ENCODE data around the gene SEL1L. TPM values are rescaled to one million over a fixed set of nuclear protein-coding genes. Genes with fewer than 3 reads are reported as not detected.
A peak's percentile ranks its signal among the peaks of the same experiment; 100 is the strongest.
"Not testable (repeated sequence)": the region's sequence is repeated elsewhere in the genome, so short reads cannot be mapped to it uniquely, and the experiment has no call there.

The SEL1L gene
- total RNA-seq (2014; rRNA removed; shearing (Covaris generic); ENCODE audit: low replicate concordance) = 12.0 and 16.9 TPM in 2 replicates

DNA sequence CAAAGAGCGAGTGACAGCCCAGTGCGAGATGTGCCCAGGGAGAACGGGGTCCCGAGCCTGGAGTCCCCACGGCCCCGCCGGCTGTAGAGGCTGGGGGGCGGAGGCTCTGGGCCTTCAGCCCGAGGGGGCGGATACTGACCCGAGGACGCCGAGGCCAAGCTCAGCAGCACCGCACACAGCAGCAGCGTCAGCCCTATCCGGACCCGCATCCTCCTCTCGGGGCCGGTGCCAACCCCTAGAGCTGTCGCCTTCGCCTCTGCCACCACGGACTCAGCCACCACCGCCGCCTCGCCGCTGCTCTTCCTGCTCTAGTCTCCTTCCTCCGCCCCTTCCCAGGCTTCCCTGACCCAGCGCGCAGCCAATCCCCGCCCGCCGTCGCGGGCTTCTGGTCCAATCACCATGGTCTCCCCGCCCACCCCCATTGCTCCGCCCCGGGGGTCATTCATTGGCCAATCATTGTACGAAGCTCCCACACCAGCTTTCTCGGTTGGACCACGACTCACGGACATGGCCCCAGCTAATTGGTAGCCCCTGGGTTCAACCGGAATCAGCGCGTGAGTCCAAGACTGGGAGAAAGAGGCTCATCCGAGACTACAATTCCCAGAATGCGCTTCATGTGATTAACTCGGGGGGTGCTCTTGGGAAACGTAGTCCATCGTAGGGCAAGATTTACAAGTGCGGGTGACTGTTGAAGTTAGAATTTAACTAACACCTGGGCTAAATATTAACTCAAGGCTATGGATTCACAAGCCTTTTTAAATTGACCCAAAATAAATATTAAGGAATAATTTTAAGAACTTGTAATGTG lies at the start of gene SEL1L:
Gene SEL1L, minus strand, starts transcription at position 318 of the 808 bp plus-strand sequence. Its CDS starts 109 bp downstream, at position 209.
- Histone ChIP-seq H3K27me3 (no peaks in the 10 kb centered on the region), H3K4me3 (peak within 1 kb of the TSS; percentile 67), H3K36me3 (no peaks in the 10 kb centered on the region), H3K9me3 (no peaks in the 10 kb centered on the region)
- peak; percentile 97 for DNase-seq

DNA sequence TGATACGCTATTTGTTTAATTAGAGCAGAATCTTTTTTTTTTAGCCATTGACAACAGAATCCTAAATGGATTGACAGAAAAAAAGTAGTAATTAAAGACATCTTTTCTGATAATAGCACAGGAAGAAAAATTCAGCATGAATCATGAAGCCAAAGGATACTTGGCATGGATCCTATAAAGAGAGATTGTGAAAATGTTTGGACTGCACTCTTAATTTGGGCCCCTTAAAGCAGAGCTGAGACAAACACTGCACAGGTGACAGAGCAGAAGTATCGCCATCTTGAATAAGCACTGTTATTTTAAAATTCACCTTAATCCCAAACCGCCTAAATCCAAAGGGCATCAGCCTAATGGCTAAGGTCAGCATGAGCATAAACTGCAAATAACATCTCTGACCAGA lies 48.8 kb upstream of the SEL1L start:
- no peak for DNase-seq
- no peaks in the 10 kb centered on the region for H3K36me3 ChIP-seq
- no peak overlapping the region for H3K4me3 ChIP-seq
- H3K27me3 ChIP-seq = no peaks in the 10 kb centered on the region
- no peaks in the 10 kb centered on the region for H3K9me3 ChIP-seq

DNA sequence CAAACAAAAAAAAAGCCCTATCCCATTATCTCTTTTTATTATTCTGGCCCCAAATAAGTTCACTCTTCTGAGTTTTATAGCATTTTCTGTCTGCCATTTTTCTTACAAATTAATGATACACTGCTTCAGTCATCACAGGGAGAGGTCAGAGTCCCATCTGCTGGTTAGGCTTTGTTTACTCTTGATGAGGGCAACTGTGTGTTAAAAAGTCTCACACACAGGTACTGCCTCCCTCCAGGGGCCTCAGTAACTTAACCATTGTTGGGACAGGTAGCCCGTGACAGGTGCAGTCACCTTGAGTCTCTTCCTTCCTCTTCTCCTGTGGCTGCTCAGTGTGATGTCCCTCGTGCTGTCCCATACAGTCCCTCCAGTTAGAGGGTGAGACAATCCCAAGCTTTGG lies 45.5 kb upstream of the SEL1L start:
- Histone ChIP-seq H3K36me3 (no peaks in the 10 kb centered on the region), H3K27me3 (no peaks in the 10 kb centered on the region), H3K9me3 (no peaks in the 10 kb centered on the region), H3K4me3 (no peak overlapping the region)
- no peak for DNase-seq

DNA sequence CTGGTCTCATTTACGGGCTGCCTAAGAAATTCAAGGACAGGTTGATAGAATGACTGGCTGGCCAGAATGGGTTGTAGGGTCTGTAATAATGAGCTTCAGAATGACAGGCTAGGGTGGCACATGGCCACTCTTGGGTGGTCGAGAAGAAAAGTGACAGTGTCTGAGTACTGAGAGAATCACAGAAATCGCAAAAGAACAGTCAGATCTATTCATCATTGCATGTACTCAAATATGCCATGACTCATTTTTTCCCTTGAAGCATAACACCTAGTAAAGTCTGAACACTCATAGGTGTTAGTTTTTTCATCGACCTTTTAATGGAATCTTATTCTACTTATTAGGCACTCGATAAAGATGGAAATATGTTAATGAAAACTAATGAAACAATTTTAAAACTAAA lies 37.8 kb upstream of the SEL1L start:
- Histone ChIP-seq H3K27me3 (no peaks in the 10 kb centered on the region), H3K9me3 (no peaks in the 10 kb centered on the region), H3K4me3 (no peak overlapping the region), H3K36me3 (no peaks in the 10 kb centered on the region)
- no peak for DNase-seq

DNA sequence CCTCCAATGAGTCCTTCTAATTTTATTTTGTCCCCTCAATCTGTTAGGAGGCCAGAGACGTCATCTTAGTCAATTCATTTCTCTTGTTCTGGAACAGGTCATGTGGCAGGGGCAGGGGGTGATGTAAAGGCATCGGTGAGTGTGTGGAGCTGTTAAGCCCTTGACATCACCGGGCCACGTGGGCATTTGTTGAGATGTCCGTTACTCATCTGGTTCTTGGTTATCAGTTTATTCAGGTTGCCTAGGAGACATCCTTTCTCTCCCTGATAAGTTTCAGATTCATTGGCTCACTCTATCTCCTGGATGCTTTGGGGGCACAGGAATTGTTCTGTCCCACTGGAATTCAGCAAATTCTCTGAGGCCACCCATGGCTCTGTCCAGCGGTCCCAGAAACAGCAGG lies 33.6 kb upstream of the SEL1L start:
- DNase-seq = no peak
- Histone ChIP-seq H3K27me3 (no peaks in the 10 kb centered on the region), H3K36me3 (no peaks in the 10 kb centered on the region)

DNA sequence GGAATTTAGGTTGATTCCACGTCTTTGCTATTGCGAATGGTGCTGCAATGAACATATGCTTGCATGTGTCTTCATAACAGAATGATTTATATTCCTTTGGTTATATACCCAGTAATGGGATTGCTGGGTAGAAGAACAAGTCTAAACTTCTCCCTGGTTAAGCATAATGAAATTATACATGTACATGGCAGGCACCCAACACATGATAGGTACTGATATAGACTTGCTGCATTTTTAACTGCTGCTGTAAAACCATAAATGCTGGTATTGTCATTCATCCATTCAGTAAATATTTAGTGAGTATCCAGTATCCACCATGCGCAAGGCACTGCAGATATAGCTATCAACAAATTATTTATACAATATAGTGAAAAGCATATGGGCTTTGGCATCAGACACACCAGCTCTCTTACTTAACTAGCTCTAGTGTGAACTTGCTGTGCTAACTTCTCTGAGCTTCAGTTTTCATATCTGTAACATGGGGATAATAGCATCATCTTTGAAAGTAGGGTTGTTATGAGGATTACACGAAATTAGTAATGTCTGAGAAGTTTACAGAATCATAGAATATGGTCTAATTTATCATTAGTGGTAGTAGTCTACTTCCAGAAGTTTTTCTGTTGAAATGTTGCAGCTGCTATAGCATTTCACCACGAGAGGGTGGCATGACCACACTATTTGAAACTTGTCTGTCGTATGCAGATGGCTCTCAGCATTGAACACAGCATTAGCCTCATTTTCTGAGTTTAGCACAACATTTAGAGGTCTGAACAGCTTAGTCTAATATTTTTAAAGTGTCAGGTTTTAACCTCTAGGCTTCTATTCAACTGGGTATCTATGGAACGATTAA lies 32.0 kb upstream of the SEL1L start:
- no peak for DNase-seq
- no peaks in the 10 kb centered on the region for H3K9me3 ChIP-seq
- H3K27me3 ChIP-seq = no peaks in the 10 kb centered on the region
- H3K4me3 ChIP-seq = no peak overlapping the region
- H3K36me3 ChIP-seq = no peaks in the 10 kb centered on the region

More for the DNA sequence above, 33.6 kb upstream of the SEL1L start:
- Histone ChIP-seq H3K4me3 (no peak overlapping the region), H3K9me3 (no peaks in the 10 kb centered on the region)

DNA sequence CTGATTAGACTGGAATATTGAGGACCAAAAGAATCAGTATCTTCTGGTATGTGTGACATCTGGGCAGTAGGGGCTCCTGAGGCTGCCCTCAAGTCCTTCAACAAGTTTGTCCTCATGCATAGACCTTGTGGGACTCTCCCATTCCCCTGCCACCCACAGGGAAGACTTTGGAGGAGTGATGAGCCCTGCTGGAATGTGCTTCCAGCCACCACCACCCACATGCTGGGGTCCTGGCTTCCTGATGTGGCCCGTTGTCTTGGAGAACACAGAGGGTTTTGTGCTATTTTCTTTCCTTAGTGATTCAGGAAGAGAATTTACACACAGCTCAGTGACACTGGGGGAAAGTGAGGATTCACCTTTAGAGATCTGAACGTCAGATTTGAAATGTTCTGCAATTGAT lies 29.2 kb upstream of the SEL1L start:
- Histone ChIP-seq H3K27me3 (no peaks in the 10 kb centered on the region), H3K9me3 (no peaks in the 10 kb centered on the region), H3K4me3 (no peak overlapping the region), H3K36me3 (no peaks in the 10 kb centered on the region)
- no peak for DNase-seq

DNA sequence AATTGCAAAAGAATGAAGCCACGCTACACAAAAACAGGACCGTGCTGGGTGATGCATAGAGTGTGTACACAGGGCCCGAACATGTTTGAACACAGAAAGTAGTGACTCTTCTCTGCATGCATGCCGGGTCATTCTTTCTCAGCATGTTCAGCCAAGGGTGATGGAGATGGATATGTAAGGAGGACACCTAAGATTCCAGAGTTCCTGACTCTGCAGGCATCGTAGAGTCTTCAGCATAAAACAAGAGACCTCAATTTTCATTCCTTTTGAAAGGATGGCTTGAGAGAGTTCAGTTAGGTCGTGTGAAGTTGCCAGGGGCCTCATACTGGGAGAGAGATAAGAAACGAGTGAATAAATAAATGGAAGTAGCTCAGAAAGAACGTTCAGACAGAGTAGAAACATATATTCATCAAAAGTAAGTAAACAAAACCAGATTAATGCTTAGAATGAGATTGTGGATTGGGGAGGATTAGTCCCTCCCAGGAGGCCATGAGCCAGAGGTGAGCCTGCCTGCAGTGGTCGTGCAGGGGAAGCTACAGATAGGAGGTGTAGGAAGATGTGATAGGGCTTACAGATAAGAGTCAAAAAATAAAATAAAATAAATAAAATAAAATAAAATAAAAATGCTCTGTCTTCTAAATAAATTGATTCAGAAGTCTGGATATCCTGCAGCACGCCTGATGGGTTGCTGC lies 27.6 kb upstream of the SEL1L start:
- no peak for DNase-seq
- Histone ChIP-seq H3K4me3 (no peak overlapping the region), H3K9me3 (no peaks in the 10 kb centered on the region), H3K36me3 (no peaks in the 10 kb centered on the region), H3K27me3 (no peaks in the 10 kb centered on the region)

DNA sequence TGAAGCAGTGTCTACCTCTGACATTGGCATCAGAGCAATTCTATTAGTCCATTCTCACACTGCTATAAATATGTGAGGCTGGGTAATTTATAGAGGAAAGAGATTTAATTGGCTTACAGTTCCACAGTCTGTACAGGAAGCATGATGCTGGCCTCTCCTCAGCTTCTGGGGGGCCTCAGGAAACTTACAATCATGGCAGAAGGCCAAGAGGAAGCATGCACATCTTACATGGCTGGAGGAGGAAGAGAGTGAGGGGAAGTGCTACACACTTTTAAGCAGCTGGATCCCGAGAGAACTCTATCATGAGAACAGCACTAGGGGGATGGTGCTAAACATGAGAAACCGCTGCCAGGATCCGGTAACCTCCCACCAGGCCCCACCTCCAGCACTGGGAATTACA lies 25.7 kb upstream of the SEL1L start:
- no peak for DNase-seq
- H3K9me3 ChIP-seq = no peaks in the 10 kb centered on the region
- H3K27me3 ChIP-seq = no peaks in the 10 kb centered on the region
- no peaks in the 10 kb centered on the region for H3K36me3 ChIP-seq
- H3K4me3 ChIP-seq = no peak overlapping the region

DNA sequence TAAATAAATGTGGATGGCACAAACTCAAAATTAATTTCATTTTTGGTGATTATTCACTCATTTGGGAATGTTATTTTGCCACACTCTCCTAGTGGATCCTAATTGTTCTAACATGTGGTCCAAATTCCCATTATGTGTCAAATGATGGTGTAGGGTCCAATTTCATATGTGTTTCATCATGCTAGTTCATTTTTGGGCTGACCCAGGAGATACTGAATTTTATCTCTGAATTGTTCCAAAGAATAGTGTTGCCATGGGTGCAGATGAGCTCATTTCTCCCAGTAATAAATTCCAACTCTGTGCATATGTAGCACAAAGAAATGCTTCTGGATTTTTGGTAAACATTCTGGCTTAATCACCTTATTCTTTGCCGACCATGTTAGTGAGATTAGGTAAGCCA lies 23.5 kb upstream of the SEL1L start:
- DNase-seq = no peak
- Histone ChIP-seq H3K9me3 (no peaks in the 10 kb centered on the region), H3K36me3 (no peaks in the 10 kb centered on the region), H3K4me3 (no peak overlapping the region), H3K27me3 (no peaks in the 10 kb centered on the region)

DNA sequence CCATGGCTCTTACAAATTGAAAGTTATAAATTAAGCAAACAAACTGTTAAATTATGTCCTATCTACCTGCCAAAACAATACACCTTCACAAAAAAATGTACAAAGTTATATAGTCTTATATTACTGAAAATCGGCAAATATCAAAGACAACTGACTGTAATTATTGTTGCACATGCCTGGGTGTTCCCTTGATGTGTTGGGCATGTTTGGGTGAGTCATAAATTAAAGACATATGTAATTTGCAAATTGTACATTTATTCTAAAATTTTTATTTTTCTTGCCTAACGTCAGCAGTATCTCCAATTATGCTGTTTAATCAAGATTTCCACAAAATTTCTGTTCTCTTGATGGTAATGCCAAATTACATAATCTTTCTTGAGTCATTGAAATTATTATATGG lies 22.0 kb upstream of the SEL1L start:
- no peaks in the 10 kb centered on the region for H3K9me3 ChIP-seq
- no peaks in the 10 kb centered on the region for H3K36me3 ChIP-seq
- H3K4me3 ChIP-seq = no peak overlapping the region
- no peak for DNase-seq
- no peaks in the 10 kb centered on the region for H3K27me3 ChIP-seq

DNA sequence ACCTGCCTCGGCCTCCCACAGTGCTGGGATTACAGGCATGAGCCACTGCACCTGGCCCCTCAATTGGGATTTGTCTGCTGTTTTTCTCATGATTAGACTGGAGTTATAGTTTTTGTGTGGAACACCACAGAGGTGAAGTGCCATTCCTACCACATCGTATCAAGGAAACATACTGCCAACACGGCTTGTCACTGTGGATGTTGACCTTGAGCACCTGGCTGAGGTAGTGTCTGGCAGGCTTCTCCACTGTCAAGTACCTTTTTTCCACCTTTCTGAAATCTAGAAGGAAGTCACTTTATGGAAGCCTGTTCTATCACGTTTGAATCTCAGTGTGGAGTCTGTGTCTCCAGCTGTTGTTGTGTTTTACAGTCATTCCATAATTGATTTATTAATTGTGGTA lies 21.4 kb upstream of the SEL1L start:
- no peaks in the 10 kb centered on the region for H3K9me3 ChIP-seq
- DNase-seq = no peak
- no peaks in the 10 kb centered on the region for H3K27me3 ChIP-seq
- no peak overlapping the region for H3K4me3 ChIP-seq
- no peaks in the 10 kb centered on the region for H3K36me3 ChIP-seq

DNA sequence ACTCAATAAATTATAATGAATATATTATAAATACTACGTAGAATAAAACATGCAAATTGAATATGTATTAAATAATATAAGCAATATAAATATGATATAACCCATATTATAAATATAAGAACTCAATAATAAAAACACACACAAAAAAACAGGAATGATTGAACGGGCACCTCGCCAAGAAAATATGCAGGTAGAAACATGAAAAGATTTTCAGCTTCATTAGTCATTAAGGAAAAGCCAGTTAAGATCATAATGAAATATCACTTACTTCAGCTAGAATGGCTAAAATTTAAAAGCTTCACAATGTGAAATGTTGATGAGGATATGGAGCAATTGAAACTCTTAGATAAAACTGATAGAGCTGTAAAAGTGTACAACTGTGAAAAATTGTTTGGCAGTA lies 17.8 kb upstream of the SEL1L start:
- no peak for DNase-seq
- Histone ChIP-seq H3K4me3 (no peak overlapping the region), H3K36me3 (no peaks in the 10 kb centered on the region), H3K27me3 (no peaks in the 10 kb centered on the region), H3K9me3 (no peaks in the 10 kb centered on the region)

DNA sequence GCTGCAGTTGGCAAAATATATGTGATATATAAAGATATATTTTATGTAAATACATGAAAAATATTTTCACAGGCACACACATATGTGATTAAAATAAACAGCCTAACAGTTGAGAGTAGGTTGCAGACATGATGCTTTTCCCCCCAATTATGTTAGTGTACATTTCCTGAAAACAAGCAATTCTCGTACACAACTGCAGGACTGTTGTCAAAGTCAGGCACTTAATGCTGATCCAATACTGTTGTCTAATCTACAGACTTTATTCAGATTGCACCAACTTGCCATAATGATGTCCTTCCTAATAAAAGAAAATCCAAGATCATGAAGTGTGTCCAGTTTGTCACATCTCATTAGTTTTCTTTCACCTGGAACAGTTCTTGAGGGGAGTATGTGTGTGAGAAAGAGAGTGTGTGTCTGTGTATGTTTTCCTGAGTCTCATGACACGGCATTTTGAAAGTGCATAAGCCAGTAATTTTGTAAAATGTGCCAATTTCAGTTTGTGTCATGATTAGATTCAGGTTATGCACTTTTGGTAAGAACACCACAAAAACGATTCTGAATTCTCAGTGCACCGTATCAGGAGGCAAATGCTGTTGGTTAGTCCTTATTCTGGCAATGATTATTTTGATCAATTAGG lies 16.5 kb upstream of the SEL1L start:
- H3K27me3 ChIP-seq = no peaks in the 10 kb centered on the region
- no peak overlapping the region for H3K4me3 ChIP-seq
- DNase-seq = no peak
- H3K36me3 ChIP-seq = no peaks in the 10 kb centered on the region
- H3K9me3 ChIP-seq = no peaks in the 10 kb centered on the region

DNA sequence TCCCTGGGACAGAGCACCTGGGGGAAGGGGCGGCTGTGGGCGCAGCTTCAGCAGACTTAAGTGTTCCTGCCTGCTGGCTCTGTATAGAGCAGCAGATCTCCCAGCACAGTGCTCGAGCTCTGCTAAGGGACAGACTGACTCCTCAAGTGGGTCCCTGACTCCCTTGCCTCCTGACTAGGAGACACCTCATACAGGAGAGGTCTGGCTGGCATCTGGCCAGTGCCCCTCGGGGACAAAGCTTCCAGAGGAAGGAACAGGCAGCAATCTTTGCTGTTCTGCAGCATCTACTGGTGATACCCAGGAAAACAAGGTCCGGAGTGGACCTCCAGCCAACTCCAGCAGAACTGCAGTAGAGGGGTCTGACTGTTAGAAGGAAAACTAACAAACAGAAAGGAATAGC lies 7.6 kb upstream of the SEL1L start:
- H3K9me3 ChIP-seq, DNase-seq, H3K4me3 ChIP-seq, H3K27me3 ChIP-seq, H3K36me3 ChIP-seq: not testable (repeated sequence)

DNA sequence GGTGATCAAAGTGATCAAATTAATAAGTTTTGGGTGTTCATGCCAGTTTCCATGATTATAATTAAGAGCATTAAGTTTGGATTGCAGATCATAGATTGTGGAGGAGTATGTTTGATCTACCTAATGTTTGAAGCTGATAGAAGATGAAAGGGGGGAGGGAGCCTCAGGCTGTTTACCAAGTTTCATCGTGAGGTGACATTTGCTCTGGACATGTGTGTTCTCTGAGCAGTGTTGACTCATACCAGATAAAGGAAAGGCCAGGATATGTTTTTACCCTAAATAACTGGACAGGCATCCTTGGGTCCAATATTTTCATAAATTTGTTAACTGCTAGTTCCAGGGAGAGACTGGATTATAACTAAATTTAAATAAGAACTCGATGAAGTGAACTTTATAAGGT lies 3.5 kb upstream of the SEL1L start:
- Histone ChIP-seq H3K9me3 (no peaks in the 10 kb centered on the region), H3K27me3 (no peaks in the 10 kb centered on the region), H3K4me3 (no peak overlapping the region), H3K36me3 (no peaks in the 10 kb centered on the region)
- no peak for DNase-seq

DNA sequence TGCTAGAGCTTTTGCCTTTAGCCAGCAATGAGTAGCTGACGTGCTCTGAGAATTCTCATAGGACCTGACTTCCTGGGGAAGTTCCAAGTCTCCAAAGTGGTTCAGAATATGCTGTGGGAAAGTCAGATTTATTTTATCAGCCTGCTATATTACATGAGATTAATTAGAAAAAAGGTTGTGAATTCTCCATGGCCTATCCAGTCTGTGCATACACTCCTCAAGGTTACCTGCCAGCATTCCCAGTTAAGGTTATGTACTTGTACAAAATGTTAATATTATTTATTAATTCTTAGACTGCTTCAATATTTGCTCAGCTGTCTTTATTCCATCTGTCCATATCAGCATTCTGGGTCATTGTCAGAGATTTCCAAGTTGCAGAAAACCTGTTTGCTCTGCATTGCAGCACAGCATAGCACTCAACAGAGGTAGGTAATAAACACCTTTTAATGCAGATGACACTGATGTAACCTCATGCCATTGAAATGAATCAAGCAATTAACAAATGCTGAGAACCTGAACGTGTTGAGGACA lies 2.7 kb upstream of the SEL1L start:
- DNase-seq = no peak
- no peak overlapping the region for H3K4me3 ChIP-seq
- no peaks in the 10 kb centered on the region for H3K9me3 ChIP-seq
- no peaks in the 10 kb centered on the region for H3K36me3 ChIP-seq
- no peaks in the 10 kb centered on the region for H3K27me3 ChIP-seq
